GM12872 (cell line): ENCODE data around the gene ZNF385C.

Experiments
- TF ChIP-seq, protein P1 (sequence below): IDR thresholded peaks from 3 replicates; pipeline ENCODE4 v1.5.1; 2011; ENCODE audit warnings: low read depth, mild to moderate bottlenecking, low read length, moderate library complexity; ENCODE audit not compliant: insufficient read depth

The ZNF385C gene

DNA sequence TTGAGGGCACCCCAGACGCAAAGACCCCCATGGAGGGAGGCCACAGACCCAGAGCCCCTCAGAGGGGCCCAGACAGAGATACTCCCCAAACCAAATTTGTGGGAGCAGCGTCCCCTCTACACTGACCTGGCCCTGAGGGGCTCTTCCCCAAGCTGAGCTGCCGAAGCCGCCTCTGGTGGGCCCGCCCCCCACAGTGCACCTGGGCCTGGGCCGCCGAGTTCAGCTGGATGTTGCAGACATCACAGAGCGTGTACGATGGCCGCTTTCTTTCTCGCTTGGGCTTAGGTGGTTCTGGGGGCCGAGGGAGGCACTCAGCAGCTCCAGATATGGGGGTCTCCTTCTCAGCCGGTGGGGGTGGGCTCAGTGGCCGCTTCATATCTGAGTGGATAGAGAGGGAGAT lies 35.6 kb downstream of the ZNF385C start:
- TF ChIP-seq, protein P1, sequence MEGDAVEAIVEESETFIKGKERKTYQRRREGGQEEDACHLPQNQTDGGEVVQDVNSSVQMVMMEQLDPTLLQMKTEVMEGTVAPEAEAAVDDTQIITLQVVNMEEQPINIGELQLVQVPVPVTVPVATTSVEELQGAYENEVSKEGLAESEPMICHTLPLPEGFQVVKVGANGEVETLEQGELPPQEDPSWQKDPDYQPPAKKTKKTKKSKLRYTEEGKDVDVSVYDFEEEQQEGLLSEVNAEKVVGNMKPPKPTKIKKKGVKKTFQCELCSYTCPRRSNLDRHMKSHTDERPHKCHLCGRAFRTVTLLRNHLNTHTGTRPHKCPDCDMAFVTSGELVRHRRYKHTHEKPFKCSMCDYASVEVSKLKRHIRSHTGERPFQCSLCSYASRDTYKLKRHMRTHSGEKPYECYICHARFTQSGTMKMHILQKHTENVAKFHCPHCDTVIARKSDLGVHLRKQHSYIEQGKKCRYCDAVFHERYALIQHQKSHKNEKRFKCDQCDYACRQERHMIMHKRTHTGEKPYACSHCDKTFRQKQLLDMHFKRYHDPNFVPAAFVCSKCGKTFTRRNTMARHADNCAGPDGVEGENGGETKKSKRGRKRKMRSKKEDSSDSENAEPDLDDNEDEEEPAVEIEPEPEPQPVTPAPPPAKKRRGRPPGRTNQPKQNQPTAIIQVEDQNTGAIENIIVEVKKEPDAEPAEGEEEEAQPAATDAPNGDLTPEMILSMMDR = no peak

DNA sequence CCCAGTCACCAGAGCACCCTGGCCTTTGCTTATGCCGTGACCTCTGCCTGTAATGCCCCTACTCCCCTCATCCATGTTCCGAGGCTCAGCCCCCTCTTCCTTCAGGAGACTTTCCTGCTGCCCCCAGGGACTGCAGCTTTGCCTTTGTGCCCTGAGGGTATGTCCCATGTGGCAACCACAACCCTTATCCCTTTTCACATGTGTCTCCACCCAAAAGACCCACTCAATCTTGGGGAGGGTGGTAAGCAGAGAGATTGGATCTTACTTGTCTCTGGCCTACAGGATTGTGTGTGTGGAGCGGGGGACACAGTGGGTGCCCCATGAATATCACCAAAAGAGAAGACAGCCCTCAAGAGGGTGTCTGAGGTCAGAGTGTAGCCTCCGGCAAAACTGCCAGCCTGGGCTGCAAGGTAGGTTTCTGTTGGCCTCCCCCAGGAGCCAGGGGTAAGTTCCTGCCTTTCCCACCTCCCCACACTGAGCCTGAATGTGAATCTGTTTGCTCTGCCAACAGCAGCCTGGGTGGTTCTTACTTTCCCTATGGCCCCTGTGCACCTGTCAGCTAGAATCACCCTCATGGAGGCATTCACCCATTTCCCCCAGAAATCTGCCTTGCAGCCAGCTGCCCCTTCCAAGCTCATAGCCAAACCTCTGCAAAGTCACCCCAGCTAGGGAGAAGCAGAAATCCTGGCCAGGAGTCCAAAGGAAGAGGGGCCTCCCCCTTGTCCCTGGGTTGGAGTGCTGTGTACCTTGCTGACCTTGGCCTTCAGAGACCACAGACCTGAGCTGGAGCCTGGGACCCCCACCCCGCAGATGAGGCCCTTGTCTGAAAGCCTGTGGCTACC lies 36.4 kb downstream of the ZNF385C start:
- TF ChIP-seq, protein P1 = no peak

DNA sequence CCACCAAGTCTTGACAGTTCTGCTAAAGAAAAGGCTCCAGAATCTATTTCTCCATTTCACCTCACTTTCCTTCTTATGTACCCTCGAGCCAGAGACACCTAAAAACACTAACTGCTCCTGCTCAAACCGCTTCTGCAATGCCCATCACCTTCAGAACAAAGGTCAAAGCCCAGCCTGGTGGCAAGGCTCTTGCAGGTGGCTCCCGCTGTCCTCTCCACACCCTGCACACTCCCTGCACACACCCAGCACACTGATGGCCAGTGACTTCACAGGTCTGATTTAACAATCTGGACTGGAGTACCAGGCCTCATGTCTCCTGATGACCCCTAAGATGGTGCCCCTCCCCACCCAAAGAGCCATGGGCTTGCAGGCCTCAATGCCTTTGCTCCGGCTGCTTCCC lies 38.0 kb downstream of the ZNF385C start:
- TF ChIP-seq, protein P1 = no peak

DNA sequence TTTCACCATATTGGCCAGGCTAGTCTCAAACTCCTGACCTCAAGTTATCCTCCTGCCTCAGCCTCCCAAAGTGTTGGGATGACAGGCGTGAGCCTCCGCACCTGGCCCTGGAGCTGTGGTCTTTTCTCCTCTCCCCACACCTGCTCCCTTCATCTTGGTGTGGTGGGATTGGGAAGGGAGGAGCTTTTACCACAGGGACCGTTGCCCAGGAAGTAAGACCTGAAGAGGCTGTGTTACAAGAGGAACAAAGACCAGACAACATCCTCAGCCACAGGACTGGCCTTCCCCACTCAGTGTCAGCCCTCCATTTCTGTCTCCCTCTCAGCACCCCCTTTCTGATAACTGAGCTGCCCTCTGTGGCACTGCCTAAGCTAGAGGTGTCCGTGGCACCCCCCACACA lies 38.5 kb downstream of the ZNF385C start:
- TF ChIP-seq, protein P1 = no peak

DNA sequence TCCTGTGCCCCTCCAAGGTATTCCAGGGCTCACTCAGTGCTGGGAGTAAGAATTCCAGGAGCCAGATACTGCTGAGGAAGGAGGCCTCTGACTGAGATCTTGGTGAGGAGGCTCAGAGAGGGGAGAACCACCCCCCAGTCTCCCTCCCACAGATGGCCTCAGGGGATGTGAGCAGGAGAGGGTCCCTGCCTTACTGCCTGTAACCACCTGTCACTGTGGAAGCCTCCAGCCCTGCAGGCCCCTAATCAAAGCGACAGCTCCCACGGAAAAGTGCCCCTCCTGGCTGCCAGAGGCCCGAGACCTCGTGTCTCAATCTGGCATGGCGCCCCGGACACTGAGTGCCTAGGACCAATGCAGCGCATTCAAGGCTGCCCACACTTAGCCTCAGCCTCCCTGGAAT lies 40.2 kb downstream of the ZNF385C start:
- TF ChIP-seq, protein P1 = no peak

DNA sequence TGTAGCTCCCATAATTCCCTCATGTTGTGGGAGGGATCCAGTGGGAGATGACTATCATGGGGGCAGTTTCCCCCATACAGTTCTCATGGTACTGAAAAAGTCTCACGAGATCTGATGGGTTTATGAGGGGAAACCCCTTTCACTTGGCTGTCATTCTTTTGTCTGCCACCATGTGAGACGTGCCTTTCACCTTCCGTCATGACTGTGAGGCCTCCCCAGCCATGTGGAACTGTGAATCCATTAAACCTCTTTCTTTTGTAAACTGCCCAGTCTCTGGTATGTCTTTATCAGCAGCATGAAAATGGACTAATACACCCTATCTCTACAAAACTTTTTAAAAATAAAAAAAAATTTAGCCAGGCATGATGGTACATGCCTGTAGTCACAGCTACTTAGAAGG lies 41.6 kb downstream of the ZNF385C start:
- TF ChIP-seq, protein P1 = no peak

DNA sequence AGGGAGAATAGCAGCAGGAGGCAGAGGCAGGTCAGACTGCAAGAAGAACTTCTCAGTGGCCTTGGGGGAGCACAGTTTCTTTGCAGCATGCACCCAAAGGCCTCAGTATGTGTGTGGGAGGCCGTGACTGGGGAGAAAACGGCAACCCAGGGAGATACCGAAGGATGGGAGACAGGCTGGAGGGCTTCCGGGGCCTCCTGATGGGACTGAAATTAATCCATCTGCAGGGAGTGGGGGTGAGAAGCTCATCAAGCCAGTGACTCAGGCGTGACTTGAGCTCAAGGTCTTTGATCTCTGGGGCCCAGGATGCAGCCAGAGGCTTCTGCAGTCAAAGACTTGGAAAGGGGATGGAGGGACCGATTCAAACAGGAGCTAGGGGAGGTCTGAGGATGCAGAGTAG lies 42.8 kb downstream of the ZNF385C start:
- TF ChIP-seq, protein P1 = no peak
